Skin epidermis (tissue), 12 donors: ENCODE results near the gene NUDT16.

Experiments
- H3K27ac ChIP-seq, 21 experiments: fragments of 200-600 bp; sonication (generic) in 11 of 21; one replicate each; pipeline ENCODE4 v1.5.0; 2020; ENCODE audit warnings: mild to moderate bottlenecking in 3 of 21, inconsistent platforms in 2 of 21, moderate library complexity in 2 of 21
- H3K4me3 ChIP-seq, 7 experiments: fragments of 200-600 bp; sonication (generic) in 2 of 7; one replicate each; pipeline ENCODE4 v1.5.0; 2020; ENCODE audit warnings: inconsistent platforms in 2 of 7, mild to moderate bottlenecking in 2 of 7, moderate library complexity in 1 of 7

The NUDT16 gene

GRCh38 chr3:131380821-131381444 is 641 bp upstream of the NUDT16 start:
- Histone ChIP-seq H3K27ac (peak overlapping the region; percentile 36 to 87 (median 77)), H3K4me3 (peak overlapping the region; percentile 79 to 97 (median 86))

- peak overlapping the region in 15 of 21 experiments; percentile 1 to 74 (median 58) for H3K27ac ChIP-seq
- H3K4me3 ChIP-seq, result no peak overlapping the region
Observed at GRCh38 chr3:131386429-131387165, 5.0 kb downstream of the NUDT16 start.

GRCh38 chr3:131387796-131388489 is 6.4 kb downstream of the NUDT16 start:
- no peak overlapping the region for H3K4me3 ChIP-seq
- H3K27ac ChIP-seq, result peak overlapping the region in 11 of 21 experiments; percentile 6 to 74 (median 58)

GRCh38 chr3:131388490-131388799 is 6.9 kb downstream of the NUDT16 start:
- no peak overlapping the region for H3K4me3 ChIP-seq
- H3K27ac ChIP-seq, result peak overlapping the region in 4 of 21 experiments; percentile 14 to 74 (median 58)

GRCh38 chr3:131390331-131390730 is 8.8 kb downstream of the NUDT16 start:
- Histone ChIP-seq H3K4me3 (no peak overlapping the region), H3K27ac (no peak overlapping the region)

GRCh38 chr3:131393051-131393450 is 11.5 kb downstream of the NUDT16 start:
- H3K4me3 ChIP-seq, result no peak overlapping the region
- no peak overlapping the region for H3K27ac ChIP-seq

GRCh38 chr3:131393868-131394267 is 12.3 kb downstream of the NUDT16 start:
- Histone ChIP-seq H3K4me3 (no peak overlapping the region), H3K27ac (no peak overlapping the region)

- Histone ChIP-seq H3K4me3 (no peak overlapping the region), H3K27ac (no peak overlapping the region)
Observed at GRCh38 chr3:131394400-131394799, 12.8 kb downstream of the NUDT16 start.

GRCh38 chr3:131396170-131396569 is 14.6 kb downstream of the NUDT16 start:
- no peak overlapping the region for H3K4me3 ChIP-seq
- H3K27ac ChIP-seq, result no peak overlapping the region

- Histone ChIP-seq H3K4me3 (no peak overlapping the region), H3K27ac (no peak overlapping the region)
Observed at GRCh38 chr3:131397889-131398288, 16.3 kb downstream of the NUDT16 start.

- Histone ChIP-seq H3K27ac (peak overlapping the region in 9 of 21 experiments; percentile 8 to 66 (median 27)), H3K4me3 (no peak overlapping the region)
Observed at GRCh38 chr3:131401978-131402377, 20.4 kb downstream of the NUDT16 start.

GRCh38 chr3:131402391-131403039 is 20.9 kb downstream of the NUDT16 start:
- Histone ChIP-seq H3K4me3 (no peak overlapping the region), H3K27ac (peak overlapping the region in 10 of 21 experiments; percentile 8 to 66 (median 34))

- no peak overlapping the region for H3K4me3 ChIP-seq
- peak overlapping the region in 2 of 21 experiments; percentile 13 to 17 for H3K27ac ChIP-seq
Observed at GRCh38 chr3:131403216-131403895, 21.8 kb downstream of the NUDT16 start.

GRCh38 chr3:131405411-131405810 is 23.8 kb downstream of the NUDT16 start:
- no peak overlapping the region for H3K4me3 ChIP-seq
- no peak overlapping the region for H3K27ac ChIP-seq

GRCh38 chr3:131406274-131406673 is 24.7 kb downstream of the NUDT16 start:
- no peak overlapping the region for H3K4me3 ChIP-seq
- H3K27ac ChIP-seq, result no peak overlapping the region

- no peak overlapping the region for H3K4me3 ChIP-seq
Observed at GRCh38 chr3:131417751-131418150, 36.2 kb downstream of the NUDT16 start.

GRCh38 chr3:131421301-131421700 is 39.7 kb downstream of the NUDT16 start:
- Histone ChIP-seq H3K27ac (no peak overlapping the region), H3K4me3 (no peak overlapping the region)

More at GRCh38 chr3:131417751-131418150, 36.2 kb downstream of the NUDT16 start:
- H3K27ac ChIP-seq, result no peak overlapping the region

- Histone ChIP-seq H3K4me3 (no peak overlapping the region), H3K27ac (no peak overlapping the region)
Observed at GRCh38 chr3:131421957-131422498, 40.5 kb downstream of the NUDT16 start.

- Histone ChIP-seq H3K27ac (no peak overlapping the region), H3K4me3 (no peak overlapping the region)
Observed at GRCh38 chr3:131427226-131427625, 45.7 kb downstream of the NUDT16 start.
